Limb (tissue), 2 donors: ENCODE measurements around the gene ETF1.

Experiments used
- DNase-seq, 2 donors: peaks; one replicate each; pipeline ENCODE4 v3.0.0-alpha.2; 2016; ENCODE audit errors: extremely low spot score in 2 of 2

Gene ETF1

GRCh38 chr5:138563340-138564118, 20.5 kb upstream of the ETF1 start:
- DNase-seq: no peak

GRCh38 chr5:138560971-138561370, 17.9 kb upstream of the ETF1 start:
- no peak for DNase-seq

DNA sequence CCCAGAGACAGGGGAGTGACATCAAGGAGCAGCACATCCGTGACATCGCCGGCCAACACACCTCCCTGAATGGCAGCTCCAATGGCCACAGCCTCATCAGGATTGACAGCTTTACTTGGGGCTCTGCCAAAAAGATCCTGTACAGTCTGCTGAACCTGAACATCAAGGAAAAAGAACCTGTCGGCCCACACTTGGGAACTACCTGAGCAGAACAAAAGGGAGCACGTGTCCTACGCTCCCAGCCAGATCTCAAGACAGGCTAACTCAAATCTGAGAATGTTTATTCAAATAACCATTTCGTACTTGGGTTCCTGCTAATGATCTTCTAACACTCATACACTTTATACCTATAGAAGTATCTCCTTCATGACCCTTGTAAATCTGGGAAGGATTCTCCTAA, 16.9 kb upstream of the ETF1 start:
- no peak for DNase-seq

- no peak for DNase-seq
Measured at GRCh38 chr5:138557677-138558076, 14.6 kb upstream of the ETF1 start.

DNA sequence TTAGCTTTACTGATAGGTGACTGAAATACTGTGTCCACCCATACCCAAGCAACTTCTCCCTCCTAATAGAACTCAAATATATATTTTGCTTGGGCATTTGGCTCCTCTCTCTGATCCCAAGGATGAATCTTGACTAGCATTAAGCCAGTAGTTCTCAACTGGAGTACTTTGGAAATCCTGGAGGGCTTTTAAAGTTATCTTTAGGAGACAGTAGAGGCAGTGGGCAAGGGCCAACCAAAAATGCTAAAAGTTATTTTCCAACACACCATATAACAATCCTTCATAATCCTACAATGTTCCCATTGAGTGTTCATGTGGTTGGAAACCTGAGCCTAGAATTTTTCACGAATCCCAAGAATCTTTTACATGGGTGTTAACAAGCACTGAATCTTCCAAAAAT, 11.1 kb upstream of the ETF1 start:
- no peak for DNase-seq

GRCh38 chr5:138553437-138554095, 10.5 kb upstream of the ETF1 start:
- DNase-seq: no peak

- no peak for DNase-seq
Measured at GRCh38 chr5:138552657-138553056, 9.6 kb upstream of the ETF1 start.

GRCh38 chr5:138549414-138549813, 6.4 kb upstream of the ETF1 start:
- DNase-seq: no peak

GRCh38 chr5:138545919-138546562, 3.0 kb upstream of the ETF1 start:
- DNase-seq: no peak

DNA sequence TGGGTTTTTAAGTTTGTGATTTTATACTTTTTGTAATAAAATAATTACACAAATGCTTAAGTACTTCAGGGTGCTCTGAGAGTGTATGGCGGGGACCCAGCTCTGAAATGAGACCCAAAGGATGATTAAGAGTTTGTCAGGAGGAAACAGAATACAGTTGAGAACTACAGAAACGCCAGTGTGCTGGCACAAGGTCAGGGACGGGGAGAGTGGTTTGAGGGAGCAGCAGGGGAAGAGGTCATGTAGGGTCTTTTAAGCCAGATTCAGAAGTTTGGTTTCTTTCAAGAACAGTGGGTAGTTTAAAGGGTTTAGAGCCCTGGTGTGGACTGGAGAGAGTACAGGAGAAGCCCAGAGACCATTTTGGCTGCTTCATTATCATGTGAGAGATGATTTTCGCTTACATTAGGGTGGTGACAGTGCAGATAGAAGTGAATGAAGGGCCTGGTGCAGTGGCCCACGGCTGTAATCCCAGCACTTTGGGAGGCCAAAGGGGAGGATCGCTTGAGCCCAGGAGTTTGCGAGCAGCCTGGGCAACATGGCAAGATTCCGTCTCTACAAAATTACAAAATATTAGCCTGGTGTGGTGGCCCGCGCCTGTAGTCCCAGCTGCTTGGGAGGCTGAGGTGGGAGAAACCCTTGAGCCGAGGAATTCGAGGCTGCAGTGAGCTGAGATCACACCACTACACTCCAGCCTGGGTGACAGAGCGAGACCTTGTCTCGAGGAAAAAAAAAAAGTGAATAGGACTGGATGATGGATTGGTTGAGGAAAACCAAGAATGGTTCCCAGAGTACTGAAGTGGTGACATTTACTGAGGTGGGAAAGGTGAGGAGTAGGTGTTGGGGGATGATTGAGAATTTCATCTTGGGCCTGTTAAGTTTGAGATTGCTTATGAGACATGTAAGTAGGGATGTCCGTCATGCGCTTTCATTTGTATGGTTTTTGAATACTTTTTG, 1.4 kb upstream of the ETF1 start:
- DNase-seq: peak in 1 of 2 donors; percentile 34

GRCh38 chr5:138543730-138544104, 681 bp upstream of the ETF1 start:
- DNase-seq: no peak

- DNase-seq: no peak
Measured at GRCh38 chr5:138542180-138542955, 668 bp downstream of the ETF1 start.

- no peak for DNase-seq
Measured at GRCh38 chr5:138541511-138542179, 1.4 kb downstream of the ETF1 start.

DNA sequence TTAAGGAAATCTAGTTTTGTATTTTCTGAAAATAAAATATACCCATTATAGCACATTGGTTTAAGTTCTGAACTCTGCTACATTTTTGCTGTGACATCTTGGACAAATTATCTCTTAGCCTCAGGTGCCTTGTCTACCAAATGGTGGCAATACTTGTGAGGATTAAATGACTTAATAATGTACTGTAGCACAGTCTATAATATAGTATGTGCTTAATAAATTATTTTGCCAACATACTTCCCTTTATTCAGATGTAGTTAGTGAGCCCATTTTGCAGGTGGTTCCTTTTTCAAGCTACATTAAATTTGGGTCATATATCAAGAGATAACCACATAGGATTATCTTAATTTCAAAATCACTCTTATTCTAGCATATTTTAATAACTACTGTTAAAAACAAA, 3.2 kb downstream of the ETF1 start:
- DNase-seq: no peak

DNA sequence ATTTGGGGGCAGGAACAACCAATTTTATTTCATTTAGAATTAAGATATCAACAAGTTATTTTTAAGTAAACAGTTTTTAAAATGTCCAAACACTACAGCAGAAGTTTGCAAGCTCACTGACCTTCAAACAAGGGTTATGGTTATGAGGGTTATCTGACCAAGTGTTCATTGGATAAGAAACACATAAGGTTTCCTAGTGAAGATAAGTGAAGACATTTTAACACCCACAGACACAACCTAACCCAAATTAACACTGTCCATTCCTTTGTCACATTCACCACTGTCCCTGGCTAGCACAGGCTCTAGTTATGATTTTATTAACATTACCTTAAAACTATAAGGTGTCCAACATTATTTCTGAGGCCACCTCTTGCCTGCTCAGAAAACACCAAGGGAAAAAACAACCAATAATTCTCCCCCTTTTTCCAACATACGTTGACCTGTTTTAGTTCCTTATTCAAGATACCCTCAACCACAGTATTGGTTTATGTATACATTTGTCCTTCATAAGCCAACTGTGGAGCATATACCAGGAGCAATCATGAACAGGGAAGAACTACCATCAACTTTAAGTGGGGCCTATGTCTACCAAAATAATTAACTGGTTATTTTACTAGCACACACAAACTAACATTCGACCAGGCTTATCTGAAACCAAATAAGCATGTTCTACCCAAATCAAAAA, 4.0 kb downstream of the ETF1 start:
- no peak for DNase-seq

DNA sequence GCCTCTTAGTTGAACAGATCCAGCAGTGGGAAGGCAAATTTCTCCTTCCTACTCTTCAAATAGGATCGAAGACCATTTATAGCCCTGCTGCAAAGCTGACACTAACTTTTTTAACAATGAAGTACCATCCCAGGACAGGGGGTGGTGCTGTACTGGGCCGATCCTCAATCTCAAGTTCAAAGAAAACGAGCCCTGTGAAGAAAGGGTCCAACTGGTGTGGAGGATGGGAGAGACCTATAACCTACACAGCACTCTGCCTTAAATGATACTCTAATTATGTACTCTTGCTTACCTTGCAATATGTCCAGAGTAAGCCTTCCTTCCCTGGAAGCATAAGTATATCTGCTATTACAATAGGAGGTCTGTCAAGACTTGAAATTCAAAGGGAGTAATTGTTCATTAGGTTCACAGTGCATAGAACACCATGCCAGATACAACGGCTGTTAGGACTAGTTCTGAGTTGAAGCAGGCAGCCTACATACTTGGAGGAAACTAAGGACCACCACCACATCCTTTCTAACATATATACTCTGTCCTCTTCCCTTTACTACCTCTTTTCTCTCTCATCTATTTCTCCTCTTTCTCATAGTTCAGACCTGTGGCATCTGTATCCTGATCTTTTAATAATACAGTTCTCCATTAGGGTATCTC, 6.2 kb downstream of the ETF1 start:
- DNase-seq: no peak

- no peak for DNase-seq
Measured at GRCh38 chr5:138536215-138536614, 6.8 kb downstream of the ETF1 start.

GRCh38 chr5:138533973-138534941, 8.8 kb downstream of the ETF1 start:
- no peak for DNase-seq
